A673 (cell line): ENCODE data around the gene ARHGEF28.

Source experiments
- CTCF ChIP-seq: fragments of 300-800, 200-600 bp; sonication (generic); conservative IDR thresholded peaks from 2 replicates; pipeline ENCODE4 v1.5.1; 2017; ENCODE audit warnings: low read depth, mild to moderate bottlenecking, antibody characterized with exemption, low read length, moderate library complexity, mixed read lengths
- EZH2 ChIP-seq: fragments of 200-600 bp; sonication (generic); IDR thresholded peaks from 2 replicates; pipeline ENCODE4 v1.6.1; 2017; ENCODE audit warnings: borderline replicate concordance, low read depth, mild to moderate bottlenecking, mixed read lengths, antibody characterized with exemption, low read length; ENCODE audit not compliant: poor library complexity, severe bottlenecking

GRCh38 chr5:73901043-73901442, 275.0 kb downstream of the ARHGEF28 start:
- TF ChIP-seq CTCF (no peak), EZH2 (no peak)
